Right lobe of liver (tissue), 4 donors: Measurements from ENCODE around the gene MYO5A.

Source experiments
- CTCF ChIP-seq, 4 donors: fragments of 200-600 bp in 3 of 4; fragments of 450-650 bp in 1 of 4; IDR thresholded peaks; one replicate each; pipeline versions ENCODE4 v1.5.1 to v1.8.0; 2016 to 2022; ENCODE audit warnings: antibody characterized with exemption in 4 of 4, mild to moderate bottlenecking in 2 of 4
- POLR2A ChIP-seq: fragments of 450-650 bp; IDR thresholded peaks from one replicate; pipeline ENCODE4 v1.6.1; 2017; ENCODE audit warnings: antibody characterized with exemption, mild to moderate bottlenecking
- donor health status: DM: no; HTN: no; CAD: no.
- donor health status: DM: no; HTN: no; CAD: no.
- donor health status: DM: no; HTN: yes; CAD: no.

GRCh38 chr15:52287114-52287513 is 241.6 kb downstream of the MYO5A start:
- TF ChIP-seq POLR2A (no peak), CTCF (IDR thresholded peaks at IDR 0.05) (no peak)
